Measurements from ENCODE around the gene CDSN.

Gene CDSN

GRCh38 chr6:31087494-31088089 lies 32.7 kb downstream of the CDSN start:
- H3K4me3 ChIP-seq (ENCODE audit: low read depth, low read length), result no peak overlapping the region
- TF ChIP-seq, protein P1, sequence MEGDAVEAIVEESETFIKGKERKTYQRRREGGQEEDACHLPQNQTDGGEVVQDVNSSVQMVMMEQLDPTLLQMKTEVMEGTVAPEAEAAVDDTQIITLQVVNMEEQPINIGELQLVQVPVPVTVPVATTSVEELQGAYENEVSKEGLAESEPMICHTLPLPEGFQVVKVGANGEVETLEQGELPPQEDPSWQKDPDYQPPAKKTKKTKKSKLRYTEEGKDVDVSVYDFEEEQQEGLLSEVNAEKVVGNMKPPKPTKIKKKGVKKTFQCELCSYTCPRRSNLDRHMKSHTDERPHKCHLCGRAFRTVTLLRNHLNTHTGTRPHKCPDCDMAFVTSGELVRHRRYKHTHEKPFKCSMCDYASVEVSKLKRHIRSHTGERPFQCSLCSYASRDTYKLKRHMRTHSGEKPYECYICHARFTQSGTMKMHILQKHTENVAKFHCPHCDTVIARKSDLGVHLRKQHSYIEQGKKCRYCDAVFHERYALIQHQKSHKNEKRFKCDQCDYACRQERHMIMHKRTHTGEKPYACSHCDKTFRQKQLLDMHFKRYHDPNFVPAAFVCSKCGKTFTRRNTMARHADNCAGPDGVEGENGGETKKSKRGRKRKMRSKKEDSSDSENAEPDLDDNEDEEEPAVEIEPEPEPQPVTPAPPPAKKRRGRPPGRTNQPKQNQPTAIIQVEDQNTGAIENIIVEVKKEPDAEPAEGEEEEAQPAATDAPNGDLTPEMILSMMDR (IDR thresholded peaks at IDR 0.05; ENCODE audit: control insufficient read depth, extremely low read depth, insufficient read depth), result peak; percentile 83
- DNase-seq (ENCODE audit: low read depth), result peak; percentile 56

DNA sequence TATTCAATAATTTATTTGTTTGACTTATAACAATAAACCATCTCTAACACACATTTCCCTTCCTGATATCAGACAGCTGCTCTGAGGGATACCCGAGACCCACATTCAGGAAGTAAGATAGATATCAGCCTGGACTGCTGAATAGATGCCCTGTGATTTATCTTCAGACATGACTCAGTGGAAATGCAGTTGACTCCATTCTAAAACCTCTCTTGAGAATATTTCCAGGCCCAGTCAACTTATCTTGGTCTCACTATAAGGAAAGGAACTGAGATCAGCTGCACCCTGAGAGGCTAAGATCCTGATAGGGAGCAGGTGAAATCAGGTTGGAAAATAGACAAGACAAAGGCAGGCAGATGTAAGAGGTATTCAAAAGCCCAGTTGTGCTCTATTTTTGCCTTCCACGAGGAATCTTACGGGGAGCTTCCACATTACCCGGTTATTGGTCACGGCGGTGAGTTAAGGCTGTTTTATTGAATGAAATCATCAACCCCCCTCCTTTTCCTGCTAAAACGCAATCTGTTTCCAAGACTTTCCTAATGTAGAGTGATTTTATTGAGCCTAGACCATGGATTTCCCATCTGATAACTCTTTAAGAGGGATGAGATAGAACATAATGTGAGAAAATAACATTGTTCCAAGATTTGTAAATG lies 33.3 kb downstream of the CDSN start:
- DNase-seq (ENCODE audit: low read depth), result no peak
- no peak overlapping the region for H3K4me3 ChIP-seq (ENCODE audit: low read depth, low read length)
- TF ChIP-seq, protein P1 (IDR thresholded peaks at IDR 0.05; ENCODE audit: control insufficient read depth, extremely low read depth, insufficient read depth), result no peak

DNA sequence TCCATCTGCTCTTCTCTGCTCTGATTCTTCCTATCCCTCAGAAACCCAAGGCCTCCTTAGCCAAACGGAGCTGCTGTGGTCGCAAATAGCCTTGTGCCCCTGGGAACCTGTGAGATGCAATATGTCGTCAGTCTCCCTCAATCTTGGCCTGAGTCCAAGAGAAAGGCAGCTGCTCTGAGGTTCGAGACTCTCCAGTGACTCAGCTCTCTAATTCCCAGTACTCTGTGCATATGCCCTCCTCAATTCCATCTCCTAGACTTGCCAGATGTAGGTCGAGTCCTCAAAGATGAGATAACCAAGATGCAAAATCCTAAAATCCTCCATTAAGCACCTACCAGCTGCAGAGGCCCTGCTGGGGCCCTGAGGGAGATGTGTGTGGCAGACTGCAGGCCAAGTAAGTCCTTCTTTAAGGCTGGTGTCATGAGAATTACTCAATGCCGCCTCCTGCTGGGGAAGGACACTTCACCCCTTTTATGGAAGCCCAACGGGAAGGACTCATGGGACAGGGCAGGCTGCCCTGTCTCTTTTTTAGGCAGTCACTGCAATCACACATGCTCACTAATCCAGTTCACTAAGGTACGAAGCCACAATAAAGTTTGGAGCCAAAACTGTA lies 36.4 kb downstream of the CDSN start:
- no peak for DNase-seq (ENCODE audit: low read depth)
- TF ChIP-seq, protein P1 (IDR thresholded peaks at IDR 0.05; ENCODE audit: control insufficient read depth, extremely low read depth, insufficient read depth), result peak; percentile 48
- no peak overlapping the region for H3K4me3 ChIP-seq (ENCODE audit: low read depth, low read length)

DNA sequence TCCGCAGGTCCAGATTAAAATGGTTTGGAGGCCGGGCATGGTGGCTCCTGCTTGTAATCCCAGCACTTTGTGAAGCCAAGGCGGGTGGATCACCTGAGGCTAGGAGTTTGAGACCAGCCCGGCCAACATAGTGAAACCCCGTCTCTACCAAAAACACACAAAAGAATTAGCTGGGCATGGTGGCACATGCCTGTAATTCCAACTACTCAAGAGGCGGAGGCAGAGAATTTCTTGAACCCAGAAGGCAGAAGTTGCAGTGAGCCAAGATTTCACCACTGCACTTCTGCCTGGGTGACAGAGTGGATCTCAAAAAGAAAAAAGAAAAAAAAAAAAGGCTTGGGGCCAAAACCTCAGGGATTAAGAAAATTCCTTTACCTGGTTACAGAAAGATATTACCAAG lies 38.4 kb downstream of the CDSN start:
- no peak overlapping the region for H3K4me3 ChIP-seq (ENCODE audit: low read depth, low read length)
- DNase-seq (ENCODE audit: low read depth), result no peak
- TF ChIP-seq, protein P1 (IDR thresholded peaks at IDR 0.05; ENCODE audit: control insufficient read depth, extremely low read depth, insufficient read depth), result no peak

- TF ChIP-seq, protein P1 (IDR thresholded peaks at IDR 0.05; ENCODE audit: control insufficient read depth, extremely low read depth, insufficient read depth), result peak; percentile 78
- no peak overlapping the region for H3K4me3 ChIP-seq (ENCODE audit: low read depth, low read length)
- no peak for DNase-seq (ENCODE audit: low read depth)
Observed at GRCh38 chr6:31079656-31080261, 40.5 kb downstream of the CDSN start.

DNA sequence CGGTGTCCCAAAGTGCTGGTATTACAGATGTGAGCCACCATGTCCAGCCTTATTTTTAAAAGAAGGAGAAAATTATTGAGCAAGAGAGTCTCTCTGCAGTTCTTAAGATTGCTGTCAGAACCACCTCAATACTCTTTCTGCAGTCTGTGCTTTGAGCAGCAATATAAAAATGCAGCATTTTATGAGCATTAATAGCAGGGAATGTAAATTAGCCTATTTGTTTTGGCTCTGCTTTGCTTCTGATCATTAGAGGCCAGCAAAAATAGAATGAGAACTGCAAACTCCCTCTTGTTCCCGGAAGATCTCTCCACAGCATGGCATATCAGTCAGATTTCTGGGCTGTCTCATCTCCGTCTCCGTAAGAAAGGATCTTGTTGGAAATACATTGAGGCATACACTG lies 43.6 kb downstream of the CDSN start:
- TF ChIP-seq, protein P1 (IDR thresholded peaks at IDR 0.05; ENCODE audit: control insufficient read depth, extremely low read depth, insufficient read depth), result no peak
- 0 out of 2 replicates have a peak overlapping the region, but pooled peaks have one; percentile 2 for H3K4me3 ChIP-seq (ENCODE audit: low read depth, low read length)
- peak; percentile 80 for DNase-seq (ENCODE audit: low read depth)

Data from LNCaP clone FGC (cell line).